IPS DF 6.9 (cell line): ENCODE data around the gene NKX2-4.
"Not testable (repeated sequence)": the region's sequence is repeated elsewhere in the genome, so short reads cannot be mapped to it uniquely, and the experiment has no call there.

ENCODE experiments used
- DNase-seq: peaks from one replicate; pipeline ENCODE4 v3.0.0-alpha.2; 2013; ENCODE audit warnings: low read depth, low spot score
- H3K27ac ChIP-seq: one replicate; pipeline ENCODE4 v1.5.1; 2013; ENCODE audit warnings: low read length, control low read depth
- H3K27me3 ChIP-seq: 2 replicates; pipeline ENCODE4 v1.6.1; 2013; ENCODE audit warnings: mild to moderate bottlenecking, low read length; ENCODE audit not compliant: control insufficient read depth, insufficient read depth
- H3K36me3 ChIP-seq: 2 replicates; pipeline ENCODE4 v1.6.1; 2013; ENCODE audit warnings: low read length; ENCODE audit not compliant: control insufficient read depth, insufficient read depth
- H3K4me1 ChIP-seq: 2 replicates; pipeline ENCODE4 v1.6.1; 2013; ENCODE audit warnings: low read length; ENCODE audit not compliant: control insufficient read depth, insufficient read depth
- H3K4me3 ChIP-seq: 2 replicates; pipeline ENCODE4 v1.5.1; 2013; ENCODE audit warnings: mild to moderate bottlenecking, low read length
- H3K9me3 ChIP-seq: 2 replicates; pipeline ENCODE4 v1.6.1; 2013; ENCODE audit warnings: low read length, inconsistent platforms; ENCODE audit not compliant: control insufficient read depth, insufficient read depth
- WGBS: extraction: QIAGEN DNeasy Blood & Tissue Kit; methylation state at CpG from one replicate; pipeline ENCODE4 v1.1.7; 2013; ENCODE audit warnings: mixed read lengths, missing lambda C conversion rate; ENCODE audit not compliant: insufficient read length, insufficient coverage; 5-methylcytosine and 5-hydroxymethylcytosine counted together

Gene NKX2-4

DNA sequence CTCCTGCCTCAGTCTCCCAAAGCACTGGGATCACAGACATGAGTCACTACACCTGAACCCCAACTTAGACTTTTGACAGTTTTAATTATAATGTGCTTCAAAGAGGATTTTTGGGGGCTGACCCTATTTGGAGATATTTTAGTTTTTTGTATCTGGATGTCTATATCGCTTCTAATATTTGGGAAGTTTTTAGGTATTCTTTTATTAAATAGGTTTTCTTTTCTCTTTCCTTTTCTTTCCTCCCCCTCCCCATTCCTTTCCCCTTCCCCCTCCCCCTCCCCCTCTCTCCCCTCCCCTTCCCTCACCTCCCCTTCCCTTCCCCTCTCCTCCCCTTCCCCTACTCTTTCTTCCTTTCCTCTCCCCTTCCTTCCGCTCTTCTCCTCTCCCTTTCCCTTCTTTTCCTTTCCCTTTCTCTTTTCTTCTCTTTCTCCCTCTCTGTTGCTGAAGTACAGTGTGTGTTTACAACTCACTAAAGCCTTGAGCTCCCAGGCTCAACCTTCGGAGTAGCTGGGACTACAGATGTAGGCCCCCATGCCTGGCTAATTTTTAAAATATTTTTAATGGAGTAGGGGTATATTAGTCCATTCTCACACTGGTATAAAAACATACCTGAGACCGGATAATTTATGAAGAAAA lies 24.4 kb upstream of the NKX2-4 start:
- WGBS, result no CpG with 5 or more reads among the region's 4 CpGs
- no peaks in the 10 kb centered on the region for H3K4me1 ChIP-seq
- DNase-seq, result no peak
- no peak overlapping the region for H3K4me3 ChIP-seq
- H3K9me3 ChIP-seq, result no peaks in the 10 kb centered on the region
- H3K36me3 ChIP-seq, result no peaks in the 10 kb centered on the region
- no peak overlapping the region for H3K27ac ChIP-seq
- no peaks in the 10 kb centered on the region for H3K27me3 ChIP-seq

- H3K36me3 ChIP-seq, H3K4me3 ChIP-seq, H3K9me3 ChIP-seq, H3K4me1 ChIP-seq, H3K27ac ChIP-seq, H3K27me3 ChIP-seq, DNase-seq: not testable (repeated sequence)
- no CpG with 5 or more reads among the region's 2 CpGs for WGBS
Observed at GRCh38 chr20:21419147-21419546, 21.8 kb upstream of the NKX2-4 start.

GRCh38 chr20:21413996-21414395 lies 16.7 kb upstream of the NKX2-4 start:
- not testable (repeated sequence) for H3K9me3 ChIP-seq, H3K27me3 ChIP-seq, H3K4me1 ChIP-seq, H3K36me3 ChIP-seq, DNase-seq, H3K27ac ChIP-seq, H3K4me3 ChIP-seq
- WGBS, result no CpG with 5 or more reads among the region's 3 CpGs

DNA sequence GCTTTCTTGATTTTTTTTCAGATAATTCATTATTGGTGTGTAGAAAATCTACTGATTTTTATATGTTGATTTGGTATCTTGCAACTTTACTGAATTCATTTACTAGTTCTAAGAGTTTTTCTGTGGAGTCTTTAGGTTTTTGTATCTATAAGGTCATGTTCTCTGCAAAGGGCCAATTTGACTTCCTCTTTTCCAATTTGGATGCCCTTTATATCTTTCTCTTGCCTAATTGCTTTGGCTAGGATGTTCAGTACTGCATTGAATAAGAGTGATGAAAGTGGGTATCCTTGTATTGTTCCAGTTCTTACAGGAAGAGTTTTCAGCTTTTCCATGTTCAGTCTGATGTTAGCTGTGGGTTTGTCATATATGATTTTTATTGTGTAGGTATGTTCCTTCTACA lies 14.4 kb upstream of the NKX2-4 start:
- Histone ChIP-seq H3K27me3 (no peaks in the 10 kb centered on the region), H3K4me1 (no peaks in the 10 kb centered on the region), H3K27ac (no peak overlapping the region), H3K36me3 (no peaks in the 10 kb centered on the region), H3K9me3 (no peaks in the 10 kb centered on the region), H3K4me3 (no peak overlapping the region)
- DNase-seq, result no peak

GRCh38 chr20:21399005-21399475 lies 1.7 kb upstream of the NKX2-4 start:
- H3K27me3 ChIP-seq, result peaks cover 35% of the 10 kb centered on the region

DNA sequence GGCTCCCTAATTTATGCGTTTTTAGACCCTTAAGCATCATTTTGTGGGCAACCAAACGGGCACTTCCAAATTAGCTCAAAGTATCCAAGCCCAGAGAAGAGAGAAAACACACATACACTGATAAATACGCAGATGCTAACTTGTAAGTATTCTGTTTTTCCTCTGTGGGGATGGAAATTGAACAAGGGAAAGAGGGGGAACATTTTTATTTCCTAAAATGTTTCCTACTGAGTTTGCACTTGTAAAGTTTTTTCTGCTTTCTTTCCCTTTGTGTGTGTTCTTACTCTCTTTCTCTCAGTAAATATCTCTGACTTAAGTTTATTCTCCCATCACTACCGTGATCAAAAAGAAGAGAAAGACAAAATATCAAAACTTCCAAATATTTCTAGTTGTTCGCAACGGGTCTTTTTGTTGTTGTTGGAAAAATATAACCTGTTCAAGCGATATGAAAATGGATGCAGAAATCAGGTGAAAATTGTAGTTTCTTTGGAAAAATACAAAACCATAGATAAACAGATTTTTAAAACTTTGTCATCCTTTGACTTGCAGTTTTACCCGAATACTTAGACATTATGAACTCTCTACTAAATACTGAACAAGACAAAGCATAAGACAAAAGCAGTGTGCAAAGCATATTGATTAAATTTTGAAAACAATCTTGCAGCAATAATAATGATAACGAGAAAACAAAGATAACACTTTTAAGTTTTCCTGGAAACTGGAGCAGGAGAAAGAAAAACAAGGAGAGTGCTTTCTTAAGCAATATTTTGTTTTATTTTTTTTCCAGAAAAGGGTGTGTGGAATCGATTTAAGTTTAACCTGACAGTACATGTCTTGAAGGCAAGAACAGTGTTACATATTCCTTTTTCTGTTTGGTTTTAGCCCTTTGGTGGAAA lies 1.0 kb upstream of the NKX2-4 start:
- no CpG with 5 or more reads among the region's 10 CpGs for WGBS
- no peak overlapping the region for H3K4me3 ChIP-seq
- peaks cover 1% of the 10 kb centered on the region; the same call in 1 of the 2 replicates for H3K4me1 ChIP-seq
- H3K36me3 ChIP-seq, result no peaks in the 10 kb centered on the region
- no peaks in the 10 kb centered on the region for H3K9me3 ChIP-seq
- H3K27ac ChIP-seq, result no peak overlapping the region
- DNase-seq, result no peak
- peaks cover 35% of the 10 kb centered on the region for H3K27me3 ChIP-seq

More at GRCh38 chr20:21399005-21399475, 1.7 kb upstream of the NKX2-4 start:
- Histone ChIP-seq H3K4me3 (no peak overlapping the region), H3K9me3 (no peaks in the 10 kb centered on the region), H3K4me1 (peaks cover 1% of the 10 kb centered on the region; the same call in 1 of the 2 replicates), H3K27ac (no peak overlapping the region), H3K36me3 (no peaks in the 10 kb centered on the region)
- no CpG with 5 or more reads among the region's 5 CpGs for WGBS
- no peak for DNase-seq

DNA sequence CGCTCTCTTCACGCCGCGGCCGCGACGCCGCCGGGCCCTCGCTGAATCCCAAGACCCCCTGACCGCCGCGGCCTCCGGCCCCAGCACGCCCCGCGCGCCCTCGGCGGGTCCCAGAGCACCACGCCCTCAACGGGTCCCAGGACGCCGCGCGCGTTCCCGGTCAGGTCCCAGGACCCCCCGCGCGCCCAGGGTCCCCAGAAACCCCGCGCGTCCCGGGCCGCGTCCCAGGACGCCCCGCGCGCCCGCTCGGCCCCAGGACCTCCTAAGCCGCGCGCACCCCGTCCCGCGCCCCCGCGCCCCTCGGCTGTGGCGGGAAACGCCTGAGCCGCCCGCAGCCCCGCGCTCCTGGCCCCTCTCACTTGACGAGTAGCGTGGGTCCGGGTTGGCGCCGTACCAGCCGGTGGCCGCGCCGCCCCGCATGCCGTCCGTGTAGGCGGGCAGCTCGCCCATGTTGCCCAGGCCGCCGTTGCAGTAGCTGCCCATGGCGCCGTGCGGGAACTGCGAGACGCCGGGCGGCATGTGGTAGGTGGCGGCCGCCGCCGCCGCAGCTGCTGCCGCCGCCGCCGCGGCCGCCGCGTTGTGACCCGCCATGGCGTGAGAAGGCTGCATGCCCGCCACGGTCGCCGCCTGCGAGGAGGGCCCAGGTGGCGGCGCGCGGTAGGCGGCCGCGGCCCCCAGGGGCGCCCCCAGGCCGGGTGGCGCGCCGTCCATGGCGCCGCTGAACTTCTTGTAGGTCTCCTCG lies 556 bp downstream of the NKX2-4 start:
- H3K36me3 ChIP-seq, result no peaks in the 10 kb centered on the region
- peaks cover 49% of the 10 kb centered on the region for H3K27me3 ChIP-seq
- peaks cover 1% of the 10 kb centered on the region; the same call in 1 of the 2 replicates for H3K4me1 ChIP-seq
- peak overlapping the region; percentile 35; the same call in 1 of the 2 replicates for H3K4me3 ChIP-seq
- no peak overlapping the region for H3K27ac ChIP-seq
- DNase-seq, result no peak
- WGBS, result no CpG with 5 or more reads among the region's 116 CpGs
- H3K9me3 ChIP-seq, result no peaks in the 10 kb centered on the region

DNA sequence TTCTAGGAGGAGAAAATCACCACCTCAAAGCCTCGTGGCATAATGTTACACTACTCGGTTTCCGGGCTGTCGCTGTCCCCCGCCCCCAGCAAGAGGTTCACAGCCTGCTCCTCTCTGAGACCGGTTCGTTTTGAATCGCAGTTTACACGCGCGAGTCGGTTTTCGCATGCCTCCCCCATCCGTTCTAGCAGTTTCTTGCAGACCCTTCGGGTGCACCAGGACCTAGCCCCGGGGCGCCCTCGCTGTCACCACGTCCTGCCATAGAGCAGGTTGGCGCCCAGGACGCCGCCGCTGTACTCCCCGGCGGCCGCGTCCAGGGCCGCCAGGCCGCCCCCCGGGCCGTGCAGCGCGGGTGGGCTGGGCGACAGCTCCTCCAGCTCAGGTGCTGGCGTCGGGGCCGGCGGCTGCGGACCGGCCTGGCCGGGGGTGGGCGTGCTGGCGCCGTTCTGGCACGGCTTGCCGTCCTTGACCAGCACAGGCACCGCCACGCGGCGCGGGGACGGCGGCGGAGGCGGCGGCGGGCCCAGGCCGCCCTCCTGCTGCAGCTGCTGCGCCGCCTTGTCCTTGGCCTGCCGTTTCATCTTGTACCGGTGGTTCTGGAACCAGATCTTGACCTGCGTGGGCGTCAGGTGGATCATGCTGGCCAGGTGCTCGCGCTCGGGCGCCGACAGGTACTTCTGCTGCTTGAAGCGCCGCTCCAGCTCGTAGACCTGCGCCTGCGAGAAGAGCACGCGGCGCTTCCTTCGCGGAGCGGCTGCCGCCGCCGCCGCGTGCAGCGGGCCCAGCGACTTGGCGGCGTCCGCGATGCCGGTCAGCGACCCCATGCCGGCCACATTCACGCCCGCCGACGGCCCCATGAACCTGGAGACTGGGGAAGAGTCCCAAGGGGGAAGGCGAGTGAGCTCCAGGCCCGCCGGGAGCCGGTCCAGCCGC lies 1.4 kb downstream of the NKX2-4 start:
- no peak for DNase-seq
- H3K4me1 ChIP-seq, result peaks cover 1% of the 10 kb centered on the region; the same call in 1 of the 2 replicates
- H3K27ac ChIP-seq, result no peak overlapping the region
- WGBS, result no CpG with 5 or more reads among the region's 103 CpGs
- H3K9me3 ChIP-seq, result no peaks in the 10 kb centered on the region
- H3K4me3 ChIP-seq, result peak overlapping the region; percentile 35; the same call in 1 of the 2 replicates
- H3K36me3 ChIP-seq, result no peaks in the 10 kb centered on the region
- H3K27me3 ChIP-seq, result peaks cover 50% of the 10 kb centered on the region

DNA sequence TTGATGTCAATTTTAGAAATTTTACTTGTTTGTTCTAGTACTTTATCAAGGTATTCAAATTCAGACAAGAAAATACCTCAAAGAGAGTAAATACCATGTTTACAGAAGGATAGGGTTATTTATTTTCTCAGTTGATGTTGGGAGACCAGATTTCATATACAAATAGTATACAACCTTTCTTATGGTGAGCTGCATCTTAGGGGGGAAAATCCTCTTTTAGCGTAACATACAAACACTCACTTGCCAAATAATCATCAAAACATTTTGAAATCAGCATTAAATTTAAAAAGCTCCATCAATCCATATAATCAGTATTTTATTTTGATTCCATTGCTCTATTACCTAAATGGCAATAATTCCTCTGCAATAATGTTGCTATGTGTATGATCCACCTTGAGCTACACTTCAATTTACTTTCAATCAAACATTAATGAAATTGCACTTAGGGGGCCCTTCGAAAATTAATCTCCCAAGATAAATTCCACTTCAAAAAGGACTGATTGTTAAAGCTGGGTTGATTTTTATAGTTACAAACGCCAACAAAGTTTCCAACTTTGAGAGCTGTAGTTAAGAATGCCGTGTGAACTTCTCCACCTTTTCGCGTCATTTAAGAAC lies 2.2 kb downstream of the NKX2-4 start:
- peaks cover 48% of the 10 kb centered on the region for H3K27me3 ChIP-seq
- no CpG with 5 or more reads among the region's 6 CpGs for WGBS
- no peak for DNase-seq
- H3K4me3 ChIP-seq, result no peak overlapping the region
- no peak overlapping the region for H3K27ac ChIP-seq
- no peaks in the 10 kb centered on the region for H3K9me3 ChIP-seq
- H3K36me3 ChIP-seq, result no peaks in the 10 kb centered on the region
- H3K4me1 ChIP-seq, result peaks cover 1% of the 10 kb centered on the region; the same call in 1 of the 2 replicates
